Left lobe of liver (tissue), 2 donors: Measurements from ENCODE around the gene ATP6V1B1. TPM values are rescaled to one million over a fixed set of nuclear protein-coding genes. Genes with fewer than 3 reads are reported as not detected.
A peak's percentile ranks its signal among the peaks of the same experiment; 100 is the strongest.

Experiments used
- ATAC-seq: fragments of 200-7000 bp; cut with Tn5 transposase; one replicate; pipeline ENCODE4 v1.9.1; 2020; ENCODE audit warnings: mild to moderate bottlenecking, moderate library complexity
- DNase-seq: peaks from one replicate; pipeline ENCODE4 v3.0.0-alpha.2; 2020; ENCODE audit warnings: low spot score
- total RNA-seq: library from RNA; stranded (reverse); gene quantifications from one replicate; pipeline ENCODE4 v1.2.1, GENCODE V29; 2021
- donor health status: DM: no; HTN: no; CAD: no; lungs with moderate emphysema.
- donor health status: DM: no; HTN: yes; CAD: no.

Gene ATP6V1B1
- total RNA-seq, 1 donor from 2014 or later, result not detected

DNA sequence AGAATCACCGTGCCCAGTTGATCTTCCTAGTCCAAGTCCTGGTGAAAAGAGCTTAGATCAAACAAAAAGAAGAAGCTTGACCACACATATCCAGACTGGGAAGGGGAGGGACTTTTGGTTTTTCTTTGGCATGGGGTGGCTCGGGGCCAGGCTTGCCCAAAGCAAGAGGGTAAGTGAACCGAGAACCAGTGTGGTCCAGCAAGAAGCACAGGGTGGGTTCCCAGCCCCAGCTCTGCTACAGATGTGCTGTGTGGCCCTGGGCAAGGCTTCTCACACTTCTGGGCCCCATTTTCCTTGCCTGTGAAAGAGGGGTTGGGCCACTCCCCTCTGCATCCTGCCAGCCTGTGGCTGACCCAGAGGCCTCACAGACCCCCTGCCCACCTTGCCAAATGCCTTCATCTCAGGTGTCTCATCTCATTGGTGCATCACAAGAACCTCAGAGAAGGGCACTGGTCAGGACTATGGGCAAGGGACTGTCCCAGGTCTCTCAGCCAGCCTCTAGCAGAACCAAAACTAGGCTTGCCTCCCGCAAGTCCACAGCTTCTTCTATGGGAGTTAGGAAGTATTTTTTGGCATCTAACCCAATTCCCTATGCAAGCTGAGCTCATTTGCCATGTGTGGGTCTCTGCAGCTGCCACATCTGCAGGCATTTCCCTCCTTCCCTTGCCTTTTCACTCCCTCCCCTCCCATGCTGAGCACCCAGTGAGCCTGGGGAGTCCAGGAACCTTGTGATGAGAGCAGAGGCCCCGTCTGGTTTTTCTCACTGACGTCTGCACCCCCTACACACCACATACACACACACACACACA, 6.9 kb downstream of the ATP6V1B1 start:
- DNase-seq (no peak), ATAC-seq (no peak)

DNA sequence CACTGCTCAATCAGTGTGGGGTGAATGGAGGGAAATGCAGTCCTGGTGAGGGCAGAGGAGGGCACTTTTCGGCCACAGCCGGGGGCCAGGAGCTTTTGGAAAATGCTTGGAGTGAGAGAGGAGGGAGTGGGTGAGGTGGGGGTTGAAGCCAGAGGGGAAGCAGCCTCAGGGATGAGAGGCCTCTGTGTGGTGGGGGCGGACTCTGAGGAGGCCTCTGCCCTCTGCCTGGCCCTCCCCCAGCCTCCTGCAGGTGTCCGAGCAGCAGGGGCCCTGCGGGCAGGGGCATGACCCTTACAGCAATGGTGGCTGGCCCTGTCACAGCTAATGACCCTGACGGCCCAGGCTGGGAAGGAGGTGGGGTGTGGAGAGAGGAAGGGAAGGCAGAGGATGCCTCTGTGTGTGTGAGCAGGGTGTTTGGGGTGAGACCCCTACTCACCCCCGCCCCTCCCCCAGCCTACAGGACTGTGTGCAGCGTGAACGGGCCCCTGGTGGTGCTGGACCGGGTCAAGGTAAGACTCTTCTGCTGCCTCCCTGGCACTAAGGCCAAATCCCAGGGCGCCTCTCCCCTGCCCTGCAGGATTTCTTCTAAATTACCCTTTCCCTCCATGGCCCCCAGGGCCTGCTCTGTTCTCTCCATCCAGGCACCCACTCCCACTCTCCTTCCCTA, 7.6 kb downstream of the ATP6V1B1 start:
- DNase-seq, result no peak

DNA sequence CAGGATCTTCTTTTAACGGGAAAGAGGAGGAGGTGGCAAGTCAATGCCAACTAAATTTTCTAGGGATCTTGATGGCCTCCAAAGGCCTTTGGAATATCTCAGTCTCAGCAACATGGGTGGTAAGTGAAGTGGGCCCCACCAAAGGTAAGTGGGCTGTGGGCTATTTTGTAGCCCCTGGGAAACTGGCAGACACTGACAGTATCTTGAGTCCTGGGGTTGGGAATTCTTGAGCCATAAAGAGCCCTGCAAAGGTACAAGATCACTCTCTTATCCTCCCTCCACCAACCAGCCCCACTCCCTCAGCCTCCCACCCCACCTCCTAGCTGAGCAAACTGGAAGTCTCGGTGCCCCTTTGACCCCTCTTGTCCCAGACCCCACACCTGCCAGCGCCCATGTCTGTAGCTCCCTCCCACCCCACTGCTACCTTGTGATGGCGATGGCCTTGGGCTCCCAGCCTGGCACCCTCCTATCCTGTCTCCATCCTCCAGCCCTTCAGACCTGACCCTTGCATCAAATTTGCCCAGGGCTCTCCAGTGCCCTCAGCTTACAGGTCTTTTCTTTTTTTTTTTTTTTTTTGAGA, 8.5 kb downstream of the ATP6V1B1 start:
- ATAC-seq (no peak), DNase-seq (no peak)

More for the DNA sequence above, 7.6 kb downstream of the ATP6V1B1 start:
- ATAC-seq, result no peak

DNA sequence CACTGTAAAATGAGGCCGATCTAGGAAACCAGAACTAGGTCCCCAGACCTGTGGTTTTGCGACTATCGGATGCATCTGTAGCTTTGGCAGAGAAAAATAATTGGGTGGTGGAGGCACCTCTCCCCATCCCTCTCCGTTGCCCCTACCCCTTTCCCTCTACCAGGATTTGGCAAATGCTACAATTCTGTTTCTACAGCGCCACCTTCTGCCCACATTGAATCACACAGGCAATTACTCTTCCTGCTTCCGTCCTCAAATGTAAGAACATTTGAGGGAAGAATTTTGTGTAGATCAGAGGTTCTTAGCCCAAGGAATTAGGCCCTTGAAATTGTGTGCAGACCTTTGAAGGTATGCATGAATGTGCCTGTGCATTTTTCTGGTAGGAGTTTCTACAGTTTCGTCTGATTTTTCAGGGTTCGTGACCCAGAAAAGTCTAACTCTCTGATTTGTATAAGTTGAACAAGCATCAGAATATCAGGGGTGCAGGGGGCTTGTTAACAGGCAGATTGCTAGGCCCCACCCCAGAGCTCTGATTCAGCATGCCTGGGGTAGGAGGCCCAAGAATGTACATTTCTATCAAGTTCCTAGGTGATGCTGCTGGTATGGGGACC, 11.2 kb downstream of the ATP6V1B1 start:
- ATAC-seq, result peak; percentile 65
- peak; percentile 45 for DNase-seq

DNA sequence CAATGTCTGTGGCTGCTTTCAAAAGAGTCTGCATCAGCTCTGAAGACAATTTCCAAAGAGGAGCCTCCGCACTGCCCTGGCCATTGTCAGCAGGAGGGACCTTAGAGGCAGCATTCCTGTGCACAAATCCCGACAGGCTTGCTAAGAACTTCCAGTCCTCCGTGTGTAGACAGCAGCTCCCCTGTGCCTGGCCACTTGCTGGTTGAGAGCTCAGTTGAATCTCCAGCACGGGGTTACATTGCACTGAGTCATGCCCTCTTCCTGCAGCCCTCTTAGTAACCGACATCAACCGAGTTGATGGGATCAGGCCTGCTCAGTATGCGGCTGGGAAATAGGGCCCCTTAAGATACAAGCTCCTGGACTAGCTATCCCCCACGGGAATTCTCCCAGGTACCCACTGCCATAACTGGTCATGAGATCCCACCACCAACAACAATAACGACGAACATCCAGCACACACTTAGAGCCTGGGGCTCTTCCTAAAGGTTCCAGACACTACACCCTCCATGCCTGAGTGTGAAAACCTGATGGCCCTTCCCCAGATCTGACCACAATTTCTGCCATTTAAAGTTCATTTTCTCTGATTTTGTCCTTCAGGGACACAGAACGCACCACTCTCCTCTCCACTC, 12.0 kb downstream of the ATP6V1B1 start:
- DNase-seq (peak; percentile 37), ATAC-seq (no peak)

DNA sequence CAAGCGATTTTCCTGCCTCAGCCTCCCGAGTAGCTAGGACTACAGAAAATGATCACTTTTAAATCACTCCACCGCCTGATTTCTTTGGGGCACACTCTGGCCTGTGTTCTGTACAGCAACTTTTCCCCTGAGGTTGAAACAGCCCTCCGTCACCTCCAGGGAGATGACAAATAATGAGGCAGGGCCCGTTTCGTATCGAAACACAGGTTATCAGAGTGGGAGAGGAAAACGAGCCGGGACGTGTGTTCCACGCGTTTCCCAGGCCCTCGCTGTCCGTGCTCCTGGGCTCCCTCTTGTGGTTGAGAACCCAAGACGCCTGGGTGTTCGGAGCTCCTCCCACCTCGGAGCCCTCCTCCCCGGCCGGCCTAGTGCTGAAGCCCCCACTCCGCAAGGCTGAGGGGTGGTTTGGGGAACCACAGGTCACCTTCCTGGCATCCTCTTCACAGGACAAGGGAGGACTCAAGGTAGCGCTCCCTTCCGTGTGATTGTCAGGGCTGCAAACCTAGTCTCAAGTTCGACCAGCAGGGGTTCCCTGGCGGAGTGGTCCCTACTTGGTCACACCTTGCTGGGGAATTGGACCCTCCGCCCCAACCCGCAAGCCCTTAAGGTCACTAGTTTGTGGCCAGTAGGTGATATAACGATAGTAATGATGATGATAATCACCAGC, 12.8 kb downstream of the ATP6V1B1 start:
- DNase-seq, result peak; percentile 75
- peak; percentile 99 for ATAC-seq

DNA sequence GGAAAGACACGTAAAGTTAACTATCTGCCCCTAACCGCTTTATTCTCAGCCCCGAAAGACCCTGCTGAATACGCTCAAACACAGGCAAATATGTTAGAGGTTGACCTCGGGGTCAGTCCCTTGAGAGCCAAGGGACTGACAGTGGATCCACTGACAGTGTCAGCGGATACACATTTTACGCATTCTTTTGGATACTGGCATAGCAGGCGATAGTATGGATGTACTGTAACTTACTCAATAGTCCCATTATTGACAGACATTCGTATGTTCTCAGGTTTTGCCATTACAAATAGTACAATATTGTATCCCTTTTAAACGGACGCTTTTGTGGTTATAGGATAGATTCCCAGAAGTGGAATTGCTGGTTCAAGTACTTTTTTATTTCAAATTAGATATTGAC, 13.4 kb downstream of the ATP6V1B1 start:
- ATAC-seq, result no peak

DNA sequence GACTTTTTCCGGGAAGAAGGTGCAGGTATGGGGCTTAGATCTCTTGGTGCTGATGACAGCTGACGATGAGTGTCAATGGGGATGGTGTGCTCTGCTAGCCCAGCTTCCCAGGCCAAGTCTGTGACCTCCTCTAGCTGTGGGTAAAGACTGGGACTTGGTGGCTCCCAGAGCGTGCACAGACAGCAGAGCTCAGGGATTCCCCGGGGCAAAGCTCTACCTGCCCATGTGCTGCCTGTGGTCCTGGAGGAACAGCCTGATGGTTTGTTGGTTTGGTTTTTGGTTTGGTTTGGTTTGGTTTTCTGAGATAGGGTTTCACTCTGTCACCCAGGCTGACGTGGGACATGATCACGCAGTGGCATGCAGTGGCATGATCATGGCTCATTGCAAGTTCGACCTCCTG, 19.2 kb downstream of the ATP6V1B1 start:
- DNase-seq (peak; percentile 22), ATAC-seq (no peak)

More for the DNA sequence above, 13.4 kb downstream of the ATP6V1B1 start:
- no peak for DNase-seq

DNA sequence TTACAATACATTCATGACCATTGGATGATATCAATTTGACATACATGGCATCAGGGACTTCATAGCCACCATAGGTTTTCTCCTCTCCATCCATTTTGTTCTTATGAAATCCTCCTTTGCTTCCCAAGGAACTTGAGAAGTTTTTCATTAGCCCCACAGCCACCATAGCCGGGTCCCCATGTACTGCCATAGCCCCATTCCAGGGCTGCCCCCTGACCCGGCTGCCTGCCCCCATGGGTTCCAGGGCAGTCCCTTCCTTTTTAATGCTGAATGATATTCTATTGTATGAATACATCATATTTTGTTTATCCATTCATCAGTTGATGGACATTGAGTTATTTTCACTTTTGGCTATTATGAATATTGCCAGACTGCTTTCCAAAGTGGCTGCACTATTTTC, 20.4 kb downstream of the ATP6V1B1 start:
- ATAC-seq, result no peak
- no peak for DNase-seq

DNA sequence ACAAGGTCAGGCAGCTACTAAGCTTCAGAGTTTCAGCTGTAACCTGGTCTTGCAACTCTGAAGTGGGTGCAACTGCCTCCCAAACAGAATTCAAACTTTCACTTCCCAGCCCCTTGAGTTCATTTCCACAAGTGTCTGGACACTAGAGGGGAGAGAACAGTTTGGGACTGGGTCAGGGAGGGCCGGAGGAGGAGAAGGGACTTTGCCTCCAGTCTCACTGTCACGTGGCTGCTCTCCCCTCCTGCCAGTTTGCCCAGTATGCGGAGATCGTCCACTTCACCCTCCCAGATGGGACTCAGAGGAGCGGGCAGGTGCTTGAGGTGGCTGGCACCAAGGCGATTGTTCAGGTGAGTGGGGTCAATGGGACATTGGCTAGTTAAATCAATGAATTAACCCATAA, 22.1 kb downstream of the ATP6V1B1 start:
- DNase-seq (peak; percentile 39), ATAC-seq (peak; percentile 64)

DNA sequence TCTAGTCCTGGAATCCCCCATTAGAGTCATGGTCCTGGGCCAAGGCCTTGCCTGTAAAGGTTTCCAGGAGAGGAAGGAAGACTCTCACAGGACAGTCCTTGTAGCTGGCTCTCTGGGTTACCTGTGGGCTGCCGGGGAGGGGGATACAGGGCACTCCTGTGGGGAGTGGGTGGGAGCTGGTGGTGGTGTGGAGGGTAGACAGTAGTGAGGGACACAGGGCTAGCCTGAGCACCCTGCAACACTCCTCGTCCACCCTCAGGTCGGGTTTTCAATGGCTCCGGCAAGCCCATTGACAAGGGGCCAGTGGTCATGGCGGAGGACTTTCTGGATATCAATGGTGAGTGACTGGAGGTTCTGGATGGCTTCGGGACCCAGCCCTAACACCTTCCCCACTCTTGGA, 23.1 kb downstream of the ATP6V1B1 start:
- DNase-seq, result peak; percentile 35
- ATAC-seq, result no peak

DNA sequence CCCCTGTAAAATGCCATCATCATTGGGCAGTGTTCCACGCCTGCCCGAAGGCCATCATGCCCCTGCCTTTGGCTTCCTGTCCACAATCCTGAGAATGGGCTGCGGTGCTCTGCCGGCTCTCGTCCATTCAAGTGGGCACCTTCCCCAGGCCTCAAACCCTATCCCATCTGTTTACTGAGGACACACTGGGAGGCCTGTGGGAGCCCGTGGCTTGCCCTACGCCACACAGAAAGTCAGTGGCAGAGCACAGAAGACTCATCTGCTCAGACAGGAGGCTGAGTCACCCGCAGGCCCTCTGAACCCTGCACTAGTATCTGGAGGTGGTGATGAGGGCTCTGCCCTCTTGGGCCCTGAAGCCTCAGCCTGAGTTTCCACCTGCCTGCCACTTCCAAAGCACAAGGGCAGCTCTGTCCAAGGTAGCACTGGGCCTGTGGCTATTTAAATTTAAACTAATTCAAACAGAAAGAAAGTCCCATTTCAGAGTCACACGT, 23.6 kb downstream of the ATP6V1B1 start:
- DNase-seq (peak; percentile 21), ATAC-seq (no peak)

DNA sequence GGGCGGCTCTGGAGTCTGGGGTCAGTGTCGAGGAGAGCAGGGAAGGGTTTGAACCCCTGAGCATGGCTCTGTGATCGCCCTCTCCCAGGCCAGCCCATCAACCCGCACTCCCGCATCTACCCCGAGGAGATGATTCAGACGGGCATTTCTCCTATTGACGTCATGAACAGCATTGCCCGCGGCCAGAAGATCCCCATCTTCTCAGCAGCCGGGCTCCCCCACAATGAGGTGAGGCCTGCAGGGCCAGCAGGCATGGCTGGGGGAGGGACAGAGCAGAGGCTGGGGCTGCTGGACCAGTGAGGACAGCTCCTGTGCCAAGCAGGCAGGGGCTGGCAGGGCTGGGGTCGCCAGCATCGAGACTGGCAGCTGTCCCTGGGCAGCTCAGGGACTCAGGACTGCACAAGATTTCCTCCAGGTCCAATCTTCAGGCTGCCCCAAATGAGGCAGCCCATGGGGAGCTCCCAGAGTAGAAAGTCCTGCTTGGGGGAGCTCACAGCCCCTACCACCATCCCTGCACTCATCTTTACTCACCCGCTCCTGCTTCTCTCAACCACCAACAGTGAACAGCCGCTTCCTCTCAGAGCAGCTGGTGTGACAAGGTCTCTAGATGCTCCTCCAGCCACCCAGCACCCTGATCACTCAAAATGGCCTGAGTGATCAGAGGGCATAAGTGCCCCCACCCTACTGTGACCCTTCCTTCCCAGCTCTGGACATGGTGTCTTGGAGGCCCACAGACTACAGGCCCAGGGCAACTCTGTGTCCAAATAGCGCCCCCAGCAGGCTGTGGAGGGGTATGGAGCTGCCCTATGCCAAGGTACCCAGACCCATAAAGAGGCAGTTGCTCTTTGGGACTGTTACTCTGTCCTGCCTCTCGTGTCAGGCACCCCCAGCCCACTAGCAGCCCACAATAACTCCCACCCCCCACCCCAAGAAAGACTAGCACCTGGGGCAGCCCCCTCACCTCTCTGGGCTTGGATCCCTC, 24.4 kb downstream of the ATP6V1B1 start:
- no peak for ATAC-seq
- DNase-seq, result peak; percentile 41

DNA sequence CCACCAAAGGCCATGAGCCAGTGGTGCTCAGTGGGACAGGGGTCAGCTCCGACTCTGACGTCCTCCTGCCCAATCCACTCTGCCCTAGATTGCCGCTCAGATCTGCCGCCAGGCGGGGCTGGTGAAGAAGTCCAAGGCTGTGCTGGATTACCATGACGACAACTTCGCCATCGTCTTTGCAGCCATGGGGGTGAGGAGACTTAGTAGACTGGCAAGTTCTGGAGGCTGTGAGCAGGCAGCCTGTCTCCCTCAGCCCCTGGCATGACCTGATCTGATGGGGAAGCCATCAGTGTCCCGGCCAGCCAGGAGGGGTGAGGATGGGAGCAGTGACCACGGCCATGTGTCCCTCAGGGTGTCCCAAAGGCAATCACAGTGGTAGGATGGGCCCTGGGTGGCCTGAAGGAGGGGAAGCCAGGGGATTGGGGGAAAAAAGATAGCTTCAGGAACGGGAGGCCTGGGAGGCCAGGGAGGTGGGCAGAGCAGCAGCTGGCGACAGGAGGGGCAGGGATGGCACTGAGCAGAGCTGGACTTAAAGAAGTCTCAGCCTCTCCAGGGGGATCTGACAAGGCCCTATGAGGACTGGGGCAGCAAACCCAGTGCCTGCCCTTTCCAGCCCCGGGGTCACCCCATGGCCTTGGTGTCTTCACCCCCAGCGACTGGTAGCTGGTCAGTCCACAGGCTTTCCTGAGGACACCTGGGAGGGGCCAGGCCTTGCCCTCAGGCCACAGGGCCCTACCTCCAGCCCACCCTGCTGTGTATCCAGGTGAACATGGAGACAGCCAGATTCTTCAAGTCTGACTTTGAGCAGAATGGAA, 25.3 kb downstream of the ATP6V1B1 start:
- ATAC-seq (no peak), DNase-seq (peak; percentile 35)

DNA sequence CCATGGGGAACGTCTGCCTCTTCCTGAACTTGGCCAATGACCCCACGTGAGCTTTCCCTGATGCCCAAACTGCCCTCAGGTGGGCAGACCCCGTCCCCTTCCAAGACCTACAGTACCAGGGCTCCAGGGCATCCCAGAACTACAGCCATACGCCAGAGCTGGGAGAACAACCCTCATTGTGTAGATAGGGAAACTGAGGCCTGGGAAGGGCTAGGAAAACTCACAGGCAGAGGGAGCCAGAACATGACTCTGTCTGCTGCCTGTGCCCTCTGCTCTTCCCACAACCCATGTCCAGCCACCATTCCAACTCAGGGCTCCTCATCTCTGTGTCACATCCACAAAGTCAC, 25.9 kb downstream of the ATP6V1B1 start:
- ATAC-seq, result no peak
- no peak for DNase-seq

DNA sequence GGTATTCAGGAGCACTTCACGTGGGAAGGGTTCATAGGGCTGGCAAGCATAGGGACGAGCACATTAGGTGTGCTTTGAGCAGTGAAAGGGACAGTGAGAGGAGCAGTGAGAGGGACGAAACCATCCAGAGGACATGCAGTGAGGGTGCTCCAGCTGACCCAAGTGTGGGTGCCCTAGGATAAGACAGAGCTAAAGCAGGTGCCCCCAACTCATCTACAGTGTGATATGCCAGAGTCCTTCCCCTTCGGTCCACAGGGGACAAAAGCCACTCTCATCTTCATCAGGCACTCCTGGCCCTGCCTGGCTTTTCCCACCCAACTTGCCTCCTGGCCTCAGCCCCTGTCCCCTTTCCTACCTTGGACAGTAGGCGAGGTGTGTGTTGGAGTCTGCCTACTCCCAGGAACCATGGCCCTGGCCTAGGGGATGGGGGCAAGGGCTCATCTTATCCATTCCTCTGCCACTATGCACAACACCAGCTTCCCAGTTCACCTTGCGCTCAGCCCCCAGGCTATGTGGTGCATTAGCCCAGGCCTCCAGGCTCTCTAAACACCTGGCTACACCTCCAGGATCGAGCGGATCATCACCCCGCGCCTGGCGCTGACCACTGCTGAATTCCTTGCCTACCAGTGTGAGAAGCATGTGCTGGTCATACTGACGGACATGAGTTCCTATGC, 26.6 kb downstream of the ATP6V1B1 start:
- ATAC-seq (no peak), DNase-seq (peak; percentile 37)
